CD4-positive, alpha-beta T cell (primary cell): Measurements from ENCODE around the gene QPCT. TPM values are rescaled to one million over a fixed set of nuclear protein-coding genes. Genes with fewer than 3 reads are reported as not detected.
A peak's percentile ranks its signal among the peaks of the same experiment; 100 is the strongest.
"Not testable (repeated sequence)": the region's sequence is repeated elsewhere in the genome, so short reads cannot be mapped to it uniquely, and the experiment has no call there.

Experiments
- ATAC-seq: fragments of 200-7000 bp; cut with Tn5 transposase; one replicate; pipeline ENCODE4 v1.10.0; 2022; ENCODE audit warnings: mild to moderate bottlenecking; ENCODE audit not compliant: poor library complexity
- CTCF ChIA-PET: fragments of 350-600 bp; sonication (Branson Sonifier 250); formaldehyde crosslinking; loops from one replicate; lab custom pipeline; 2021; ENCODE audit warnings: antibody characterized with exemption, inconsistent platforms; lab: Charles Lee
- POLR2A ChIA-PET: fragments of 350-600 bp; sonication (Branson Sonifier 250); formaldehyde crosslinking; loops from one replicate; lab custom pipeline; 2021; ENCODE audit warnings: antibody characterized with exemption, inconsistent platforms; lab: Charles Lee
- DNase-seq, 14 experiments: peaks; one replicate each; pipeline ENCODE4 v3.0.0-alpha.2; 2013 to 2020; ENCODE audit warnings: mixed read lengths in 2 of 14
- H3K27ac ChIP-seq, 2 donors: one replicate each; pipeline versions ENCODE4 v1.5.1 to v1.7.0; 2013; ENCODE audit warnings: low read length in 2 of 2, low read depth in 1 of 2, mild to moderate bottlenecking in 1 of 2
- H3K27me3 ChIP-seq, 2 experiments: 1 replicate in 1 of 2; 2 replicates in 1 of 2; pipeline versions ENCODE4 v1.6.1 to v1.7.0; 2013; ENCODE audit warnings: low read length in 2 of 2, control low read depth in 1 of 2, mild to moderate bottlenecking in 1 of 2, moderate library complexity in 1 of 2; ENCODE audit not compliant: insufficient read depth in 2 of 2, control insufficient read depth in 1 of 2
- H3K36me3 ChIP-seq: one replicate; pipeline ENCODE4 v1.6.1; 2013; ENCODE audit warnings: low read length, control low read depth; ENCODE audit not compliant: insufficient read depth
- H3K4me1 ChIP-seq: one replicate; pipeline ENCODE4 v1.6.1; 2013; ENCODE audit warnings: low read length, control low read depth; ENCODE audit not compliant: insufficient read depth
- H3K4me3 ChIP-seq: one replicate; pipeline ENCODE4 v1.5.1; 2013; ENCODE audit warnings: mild to moderate bottlenecking, low read length, moderate library complexity
- H3K9me3 ChIP-seq, 2 experiments: 1 replicate in 1 of 2; 2 replicates in 1 of 2; pipeline versions ENCODE4 v1.6.1 to v1.7.0; 2013; ENCODE audit warnings: low read length in 2 of 2, mild to moderate bottlenecking in 2 of 2, control low read depth in 1 of 2, moderate library complexity in 1 of 2; ENCODE audit not compliant: control insufficient read depth in 1 of 2, insufficient read depth in 1 of 2
- H3K27ac Mint-ChIP-seq: one replicate; pipeline ENCODE4 v1.8.0; 2020; ENCODE audit warnings: mixed read lengths
- H3K27me3 Mint-ChIP-seq: one replicate; pipeline ENCODE4 v1.8.0; 2021; ENCODE audit warnings: mixed read lengths
- H3K36me3 Mint-ChIP-seq: one replicate; pipeline ENCODE4 v1.8.0; 2021; ENCODE audit warnings: low read depth, mixed read lengths
- H3K4me1 Mint-ChIP-seq: one replicate; pipeline ENCODE4 v1.8.0; 2021; ENCODE audit warnings: low read depth, mixed read lengths
- H3K4me3 Mint-ChIP-seq: one replicate; pipeline ENCODE4 v1.8.0; 2020; ENCODE audit warnings: mild to moderate bottlenecking, mixed read lengths
- H3K9me3 Mint-ChIP-seq: one replicate; pipeline ENCODE4 v1.8.0; 2020; ENCODE audit warnings: mixed read lengths
- CTCF ChIP-seq: fragments of 200-600 bp; IDR thresholded peaks from one replicate; pipeline ENCODE4 v1.8.0; 2022; ENCODE audit warnings: antibody characterized with exemption, mild to moderate bottlenecking
- intact Hi-C, 2 experiments: fragments of 100-400 bp; cut with DNase I in 1 of 2; cut with micrococcal nuclease in 1 of 2; formaldehyde crosslinking; loops; one replicate each; pipeline versions ENCODE4 v1.15.1 to v1.9.0; 2023 to 2025; cut with DNase I, micrococcal nuclease
- polyA plus RNA-seq, 2 donors: library from polyadenylated mRNA; unstranded; fragments of 120-200 nt; gene quantifications; one replicate each; pipeline ENCODE4 v1.2.1, GENCODE V29; 2013
- total RNA-seq, 174 experiments: library from RNA in 2 of 174; stranded (reverse) in 2 of 174; gene quantifications; one replicate each; pipeline ENCODE4 v1.2.3 and lab custom pipeline; 2021 to 2026

Gene QPCT
- total RNA-seq (under 1 TPM; 0.53 to 0.71 TPM), total RNA-seq (lab: John Stamatoyannopoulos, UW) (0.14 to 15.4 (median 3.5) reads per million in 172 experiments)
- polyA plus RNA-seq (2013, experiment 1 of 2) = 4.4 TPM
- 2.1 TPM for polyA plus RNA-seq (2013, experiment 2 of 2)

- Histone ChIP-seq H3K27me3 (peaks cover 0 to 4% of the 10 kb centered on the region in 2 experiments), H3K9me3 (no peaks in the 10 kb centered on the region), H3K36me3 (no peaks in the 10 kb centered on the region), H3K4me1 (peaks cover 14% of the 10 kb centered on the region), H3K4me3 (peak within 1 kb of the TSS; percentile 55), H3K27ac (no peak within 1 kb of the TSS)
- intact Hi-C loops = no loop called here
- Mint-ChIP-seq H3K27ac (peak within 1 kb of the TSS; percentile 10), H3K4me1 (peaks cover 23% of the 10 kb centered on the region), H3K4me3 (peak within 1 kb of the TSS; percentile 89), H3K27me3 (peaks cover 22% of the 10 kb centered on the region), H3K36me3 (no peaks in the 10 kb centered on the region), H3K9me3 (no peaks in the 10 kb centered on the region)
- peak; percentile 84 for ATAC-seq
- DNase-seq = peak; percentile 34 to 87 (median 68)
- CTCF ChIA-PET = no interaction called here
- POLR2A ChIA-PET = interaction anchor here (1.0 to 1.7 kb wide), 3 partner anchors 22 to 32 kb away, joined by 3 to 7 read pairs (median 4); no protein-coding TSS in a partner anchor
- TF ChIP-seq CTCF = no peak
Measured at GRCh38 chr2:37344453-37345361, at the start of gene QPCT. Gene QPCT (plus strand): TSS chr2:37344630. CDS start chr2:37344732, 102 bp downstream.

GRCh38 chr2:37294858-37295257, 49.6 kb upstream of the QPCT start:
- H3K4me1 ChIP-seq, H3K4me3 ChIP-seq, H3K27ac Mint-ChIP-seq, CTCF ChIA-PET, H3K9me3 ChIP-seq, H3K36me3 ChIP-seq, ATAC-seq, DNase-seq, H3K9me3 Mint-ChIP-seq, POLR2A ChIA-PET, H3K27ac ChIP-seq, H3K27me3 Mint-ChIP-seq, H3K4me3 Mint-ChIP-seq, H3K27me3 ChIP-seq, intact Hi-C loops: not testable (repeated sequence)
- Mint-ChIP-seq H3K4me1 (peaks cover 21% of the 10 kb centered on the region), H3K36me3 (peaks cover 29% of the 10 kb centered on the region)

GRCh38 chr2:37295469-37296073, 48.9 kb upstream of the QPCT start:
- Mint-ChIP-seq H3K36me3 (peaks cover 29% of the 10 kb centered on the region), H3K4me1 (peaks cover 26% of the 10 kb centered on the region), H3K9me3 (peaks cover 2% of the 10 kb centered on the region), H3K27me3 (no peaks in the 10 kb centered on the region), H3K27ac (no peak overlapping the region), H3K4me3 (no peak overlapping the region)
- no peak for TF ChIP-seq CTCF
- ChIA-PET CTCF (no interaction called here), POLR2A (no interaction called here)
- H3K27ac ChIP-seq = no peak overlapping the region
- H3K9me3 ChIP-seq = no peaks in the 10 kb centered on the region
- intact Hi-C loops = no loop called here
- ATAC-seq (no peak), DNase-seq (no peak)
- H3K4me1 ChIP-seq = no peaks in the 10 kb centered on the region
- H3K4me3 ChIP-seq = no peak overlapping the region
- H3K27me3 ChIP-seq = no peaks in the 10 kb centered on the region
- peaks cover 5% of the 10 kb centered on the region for H3K36me3 ChIP-seq
